Activated T-helper 2 cell treated with anti-CD3 and anti-CD28 coated beads, Interferon-gamma antibody, Interleukin-2, Interleukin-4, amounts not matched to agents 10 μg/mL and 5 μg/mL and 100 μg/mL, durations not matched to agents 14 hours and 24 hours and 36 hours (primary cell): ENCODE measurements around the gene WBP2NL. TPM values are rescaled to one million over a fixed set of nuclear protein-coding genes. Genes with fewer than 3 reads are reported as not detected.
A peak's percentile ranks its signal among the peaks of the same experiment; 100 is the strongest.
"Not testable (repeated sequence)": the region's sequence is repeated elsewhere in the genome, so short reads cannot be mapped to it uniquely, and the experiment has no call there.

Experiments used
- DNase-seq: peaks from one replicate; pipeline ENCODE4 v3.0.0; 2021; ENCODE audit warnings: low spot score
- H3K27ac Mint-ChIP-seq: one replicate; pipeline ENCODE4 v1.8.0; 2021; ENCODE audit warnings: mixed read lengths
- H3K27me3 Mint-ChIP-seq: one replicate; pipeline ENCODE4 v1.8.0; 2021; ENCODE audit warnings: low read depth, mixed read lengths
- H3K36me3 Mint-ChIP-seq: one replicate; pipeline ENCODE4 v1.8.0; 2021; ENCODE audit warnings: low read depth, mixed read lengths
- H3K4me1 Mint-ChIP-seq: one replicate; pipeline ENCODE4 v1.8.0; 2021; ENCODE audit warnings: low read depth, mixed read lengths
- H3K4me3 Mint-ChIP-seq: one replicate; pipeline ENCODE4 v1.8.0; 2021; ENCODE audit warnings: low read depth, mild to moderate bottlenecking, moderate library complexity, mixed read lengths
- H3K9me3 Mint-ChIP-seq: one replicate; pipeline ENCODE4 v1.8.0; 2021; ENCODE audit warnings: mixed read lengths
- intact Hi-C: fragments of 100-400 bp; cut with micrococcal nuclease; formaldehyde crosslinking; loops from one replicate; pipeline ENCODE4 v1.15.1; 2023
- total RNA-seq: library from RNA; stranded (reverse); gene quantifications from 2 replicates; pipeline ENCODE4 v1.2.3, GENCODE V29; 2022

Gene WBP2NL, protein sequence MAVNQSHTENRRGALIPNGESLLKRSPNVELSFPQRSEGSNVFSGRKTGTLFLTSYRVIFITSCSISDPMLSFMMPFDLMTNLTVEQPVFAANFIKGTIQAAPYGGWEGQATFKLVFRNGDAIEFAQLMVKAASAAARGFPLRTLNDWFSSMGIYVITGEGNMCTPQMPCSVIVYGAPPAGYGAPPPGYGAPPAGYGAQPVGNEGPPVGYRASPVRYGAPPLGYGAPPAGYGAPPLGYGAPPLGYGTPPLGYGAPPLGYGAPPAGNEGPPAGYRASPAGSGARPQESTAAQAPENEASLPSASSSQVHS
- total RNA-seq: 1.3 and 1.6 TPM in 2 replicates

DNA sequence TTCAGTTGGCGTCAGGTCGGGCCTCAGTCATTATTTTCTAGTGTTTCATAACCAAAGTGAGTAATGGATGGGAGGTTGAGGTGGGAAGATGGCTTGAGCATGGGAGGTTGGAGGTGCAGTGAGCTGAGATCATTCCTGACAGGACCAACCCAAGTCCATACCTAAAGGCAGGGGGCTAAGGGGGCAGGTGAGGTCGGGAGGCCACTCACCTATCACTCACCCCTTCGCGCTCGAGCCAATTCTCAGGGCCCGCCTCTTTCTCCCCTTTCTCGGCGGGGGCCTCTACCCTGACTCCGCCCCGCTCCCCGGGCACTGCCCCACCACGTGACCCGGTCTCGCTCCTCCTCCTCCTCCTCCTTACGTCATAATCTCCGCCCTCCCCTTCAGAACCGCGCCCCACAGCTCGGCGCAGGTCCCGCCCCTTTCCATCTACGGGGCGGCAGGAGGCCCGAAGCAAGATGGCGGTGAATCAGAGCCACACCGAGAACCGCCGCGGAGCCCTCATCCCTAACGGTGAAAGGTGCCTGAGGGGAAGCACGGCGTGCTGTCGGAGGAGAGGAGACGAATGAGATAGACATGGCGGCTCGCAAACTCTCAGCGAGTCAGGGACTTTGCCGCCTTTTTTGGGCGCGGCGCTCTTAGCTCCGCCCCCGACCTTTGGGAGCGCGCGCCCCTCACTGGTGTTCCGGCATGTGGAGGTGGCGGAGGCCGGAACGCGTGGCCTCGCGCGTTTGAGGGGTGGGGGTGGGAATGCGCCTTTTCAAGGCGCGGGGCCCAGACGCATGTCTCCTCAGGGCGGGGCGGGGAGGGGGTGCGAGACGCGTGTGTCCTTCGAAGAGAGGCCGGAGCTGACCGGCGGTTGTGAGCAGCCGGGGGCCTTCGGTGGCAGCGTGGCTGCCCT, at the start of gene WBP2NL:
Gene WBP2NL (plus strand): TSS at position 428 of the 901 bp plus-strand sequence. CDS start 31 bp downstream, at position 459.
- peak; percentile 85 for DNase-seq
- Mint-ChIP-seq H3K4me1 (peaks cover 26% of the 10 kb centered on the region), H3K4me3 (peak within 1 kb of the TSS; percentile 96), H3K9me3 (peaks cover 13% of the 10 kb centered on the region), H3K27ac (peak within 1 kb of the TSS; percentile 98), H3K27me3 (no peaks in the 10 kb centered on the region), H3K36me3 (peaks cover 25% of the 10 kb centered on the region)
- intact Hi-C loops: loop anchor here (5.0 kb wide), 1 partner anchor 74 kb away; the partner anchor contains the start of genes NAGA and PHETA2

GRCh38 chr22:41948928-41949296, 49.7 kb upstream of the WBP2NL start:
- not testable (repeated sequence) for H3K27ac Mint-ChIP-seq, H3K27me3 Mint-ChIP-seq, H3K4me3 Mint-ChIP-seq, DNase-seq, H3K9me3 Mint-ChIP-seq
- peaks cover 18% of the 10 kb centered on the region for H3K36me3 Mint-ChIP-seq
- H3K4me1 Mint-ChIP-seq: peaks cover 21% of the 10 kb centered on the region
- intact Hi-C loops: loop anchor here (5.0 kb wide), 1 partner anchor 123 kb away; the partner anchor contains the start of genes NAGA and PHETA2

DNA sequence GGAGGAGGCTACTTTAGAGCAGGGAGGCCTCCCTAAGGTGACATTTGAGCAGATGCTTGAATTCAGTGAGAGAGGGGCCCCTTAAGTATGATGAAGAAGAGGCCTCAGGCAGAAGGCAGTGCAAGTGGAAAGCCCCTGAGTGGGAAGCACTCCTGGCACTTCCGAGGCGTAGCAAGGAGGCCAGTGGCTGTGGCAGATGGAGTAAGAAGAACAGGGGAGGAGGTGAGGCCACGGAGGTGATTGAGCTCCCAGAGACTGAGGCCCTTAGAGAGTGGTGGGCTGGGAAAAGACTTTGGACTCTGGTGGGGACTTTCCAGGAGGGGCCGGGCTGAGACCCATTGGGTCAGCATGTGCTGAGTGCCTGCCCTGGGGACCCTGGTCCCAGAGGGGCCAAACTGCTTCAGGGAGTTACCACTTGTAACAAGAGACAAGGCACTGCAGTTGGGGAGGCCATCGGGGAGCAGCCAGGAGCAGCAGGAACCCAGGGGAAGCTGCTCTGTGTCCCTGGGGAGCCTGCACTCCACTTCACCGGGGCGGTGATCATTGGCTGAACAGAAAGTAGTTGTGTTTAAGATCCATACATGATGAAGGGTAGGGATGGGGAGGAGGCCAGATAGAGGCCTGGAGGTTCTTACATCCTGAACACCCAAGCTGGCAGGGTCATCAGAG, 49.2 kb upstream of the WBP2NL start:
- peaks cover 15% of the 10 kb centered on the region for H3K36me3 Mint-ChIP-seq
- H3K9me3 Mint-ChIP-seq: no peaks in the 10 kb centered on the region
- H3K4me3 Mint-ChIP-seq: no peak overlapping the region
- no peak overlapping the region for H3K27ac Mint-ChIP-seq
- peaks cover 19% of the 10 kb centered on the region for H3K4me1 Mint-ChIP-seq
- no peak for DNase-seq
- intact Hi-C loops: loop anchor here (5.0 kb wide), 1 partner anchor 123 kb away; the partner anchor contains the start of genes NAGA and PHETA2
- H3K27me3 Mint-ChIP-seq: no peaks in the 10 kb centered on the region

- no peak within 1 kb of the TSS for H3K4me3 Mint-ChIP-seq
- H3K9me3 Mint-ChIP-seq: no peaks in the 10 kb centered on the region
- no peaks in the 10 kb centered on the region for H3K27me3 Mint-ChIP-seq
- H3K4me1 Mint-ChIP-seq: peaks cover 8% of the 10 kb centered on the region
- no peaks in the 10 kb centered on the region for H3K36me3 Mint-ChIP-seq
- no peak for DNase-seq
- H3K27ac Mint-ChIP-seq: no peak within 1 kb of the TSS
- intact Hi-C loops: no loop called here
These were observed 46.6 kb upstream of the WBP2NL start, which contains the start of gene SMIM45 for GRCh38 chr22:41951898-41952474. Gene SMIM45 (plus strand): TSS chr22:41952150.

GRCh38 chr22:41952713-41953112, 45.9 kb upstream of the WBP2NL start:
- no peak overlapping the region for H3K4me3 Mint-ChIP-seq
- H3K27me3 Mint-ChIP-seq: no peaks in the 10 kb centered on the region
- DNase-seq: no peak
- H3K4me1 Mint-ChIP-seq: peaks cover 5% of the 10 kb centered on the region
- no peaks in the 10 kb centered on the region for H3K9me3 Mint-ChIP-seq
- intact Hi-C loops: no loop called here
- no peaks in the 10 kb centered on the region for H3K36me3 Mint-ChIP-seq
- no peak overlapping the region for H3K27ac Mint-ChIP-seq

DNA sequence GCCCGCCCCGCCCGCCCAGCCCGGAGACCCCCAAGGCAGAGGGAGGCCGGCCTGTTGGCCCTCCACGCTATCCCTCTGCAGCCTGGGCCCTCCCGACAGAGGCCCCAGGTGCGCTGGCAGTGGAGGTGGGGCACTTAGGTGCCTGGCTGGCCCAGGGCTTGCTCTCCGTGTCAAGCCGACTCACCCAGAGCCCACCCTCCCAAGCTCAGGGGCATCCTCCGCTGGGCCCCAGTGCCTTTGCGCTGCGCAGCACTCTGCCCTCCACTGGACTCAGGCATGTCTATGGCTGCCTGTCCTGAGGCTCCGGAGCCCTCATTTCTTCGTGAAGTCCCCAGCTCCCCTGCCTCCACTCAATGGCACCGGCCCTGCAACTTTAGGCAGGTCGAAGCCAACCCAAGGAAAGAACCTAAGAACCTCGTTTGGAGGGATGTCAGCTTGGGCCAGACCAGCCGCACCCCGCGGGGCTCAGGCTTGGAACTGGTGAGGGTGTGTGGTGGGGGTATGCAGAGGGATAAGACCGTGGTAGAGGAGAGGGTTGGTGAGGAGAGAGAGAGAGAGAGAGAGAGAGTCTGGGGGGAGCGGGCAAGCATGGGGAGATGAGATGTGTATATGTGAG, 40.5 kb upstream of the WBP2NL start:
- intact Hi-C loops: no loop called here
- DNase-seq: no peak
- Mint-ChIP-seq H3K36me3 (no peaks in the 10 kb centered on the region), H3K9me3 (no peaks in the 10 kb centered on the region), H3K4me3 (no peak overlapping the region), H3K4me1 (peaks cover 3% of the 10 kb centered on the region), H3K27ac (no peak overlapping the region), H3K27me3 (no peaks in the 10 kb centered on the region)

GRCh38 chr22:41963453-41964111, 35.0 kb upstream of the WBP2NL start:
- Mint-ChIP-seq H3K4me3 (no peak overlapping the region), H3K9me3 (no peaks in the 10 kb centered on the region)
- intact Hi-C loops: no loop called here

GRCh38 chr22:41964112-41964491, 34.5 kb upstream of the WBP2NL start:
- intact Hi-C loops: no loop called here
- Mint-ChIP-seq H3K36me3 (no peaks in the 10 kb centered on the region), H3K9me3 (no peaks in the 10 kb centered on the region), H3K27ac (no peak overlapping the region), H3K27me3 (peaks cover 3% of the 10 kb centered on the region), H3K4me3 (no peak overlapping the region), H3K4me1 (peaks cover 6% of the 10 kb centered on the region)
- DNase-seq: no peak

More at GRCh38 chr22:41963453-41964111, 35.0 kb upstream of the WBP2NL start:
- H3K27me3 Mint-ChIP-seq: peaks cover 3% of the 10 kb centered on the region
- DNase-seq: no peak
- H3K27ac Mint-ChIP-seq: no peak overlapping the region
- H3K4me1 Mint-ChIP-seq: peaks cover 6% of the 10 kb centered on the region
- no peaks in the 10 kb centered on the region for H3K36me3 Mint-ChIP-seq

GRCh38 chr22:41966225-41966606, 32.4 kb upstream of the WBP2NL start:
- H3K27ac Mint-ChIP-seq: no peak overlapping the region
- intact Hi-C loops: loop anchor here (2.0 kb wide), 3 partner anchors 125 to 507 kb away; partner anchors contain the start of gene NDUFA6
- no peaks in the 10 kb centered on the region for H3K36me3 Mint-ChIP-seq
- H3K27me3 Mint-ChIP-seq: peaks cover 3% of the 10 kb centered on the region
- no peak for DNase-seq
- H3K9me3 Mint-ChIP-seq: no peaks in the 10 kb centered on the region
- no peak overlapping the region for H3K4me3 Mint-ChIP-seq
- peaks cover 6% of the 10 kb centered on the region for H3K4me1 Mint-ChIP-seq

GRCh38 chr22:41966607-41967240, 31.9 kb upstream of the WBP2NL start:
- Mint-ChIP-seq H3K27me3 (peaks cover 3% of the 10 kb centered on the region), H3K27ac (no peak overlapping the region), H3K36me3 (no peaks in the 10 kb centered on the region), H3K4me1 (peaks cover 6% of the 10 kb centered on the region), H3K4me3 (no peak overlapping the region), H3K9me3 (no peaks in the 10 kb centered on the region)
- peak; percentile 33 for DNase-seq
- intact Hi-C loops: loop anchor here (2.0 kb wide), 3 partner anchors 124 to 506 kb away; partner anchors contain the start of gene NDUFA6

DNA sequence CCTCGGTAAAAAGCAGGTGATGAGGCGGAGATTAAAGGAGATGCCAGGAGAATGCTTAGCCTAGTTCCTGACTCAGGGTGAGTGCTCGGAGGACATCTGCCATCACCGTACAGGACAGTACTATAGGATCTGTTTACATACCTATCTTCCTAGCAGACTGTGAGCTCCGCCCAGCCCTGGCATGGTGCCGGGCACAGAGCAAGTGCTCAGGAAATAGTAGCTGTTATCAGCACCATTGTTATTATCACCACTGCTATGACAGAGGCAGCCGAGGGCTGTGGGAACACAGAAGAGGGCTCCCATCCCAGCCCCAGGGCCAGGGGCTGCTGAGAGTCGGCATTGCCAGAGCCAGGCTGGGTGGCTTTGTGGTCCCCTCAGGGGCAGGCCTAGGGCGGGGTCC, 30.0 kb upstream of the WBP2NL start:
- peaks cover 6% of the 10 kb centered on the region for H3K4me1 Mint-ChIP-seq
- DNase-seq: no peak
- peaks cover 5% of the 10 kb centered on the region for H3K27me3 Mint-ChIP-seq
- H3K4me3 Mint-ChIP-seq: no peak overlapping the region
- no peak overlapping the region for H3K27ac Mint-ChIP-seq
- no peaks in the 10 kb centered on the region for H3K36me3 Mint-ChIP-seq
- no peaks in the 10 kb centered on the region for H3K9me3 Mint-ChIP-seq
- intact Hi-C loops: no loop called here
